ENCODE measurements around the gene PTTG1IP2. TPM values are rescaled to one million over a fixed set of nuclear protein-coding genes. Genes with fewer than 3 reads are reported as not detected.

The PTTG1IP2 gene
- total RNA-seq, 1 experiment from 2014 or later: 0.90 TPM

DNA sequence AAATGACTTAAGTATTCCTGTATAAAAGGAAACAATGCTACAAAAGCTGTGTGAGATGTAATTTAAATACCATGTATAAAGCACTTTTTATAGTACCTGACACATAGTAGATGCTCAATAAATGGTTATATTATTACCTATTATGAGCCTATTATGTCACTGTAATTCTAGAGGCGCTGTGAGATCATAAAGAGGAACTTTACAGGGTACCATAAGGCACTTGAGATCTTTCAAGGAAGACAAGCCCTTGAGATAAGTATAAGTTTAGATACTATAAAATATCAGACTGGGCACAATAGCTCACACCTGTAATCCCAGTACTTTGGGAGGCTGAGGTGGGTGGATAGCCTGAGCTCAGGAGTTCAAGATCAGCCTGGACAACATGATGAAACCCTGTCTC is 38.3 kb downstream of the PTTG1IP2 start:
- DNase-seq: no peak
- H3K4me3 ChIP-seq (ENCODE audit: insufficient read depth, low read depth, low read length): no peak overlapping the region
- H3K36me3 ChIP-seq (replicated peaks; ENCODE audit: control insufficient read depth, insufficient read depth, low read length): no peaks in the 10 kb centered on the region
- no peaks in the 10 kb centered on the region for H3K27me3 ChIP-seq (ENCODE audit: control insufficient read depth, insufficient read depth, low read length)

DNA sequence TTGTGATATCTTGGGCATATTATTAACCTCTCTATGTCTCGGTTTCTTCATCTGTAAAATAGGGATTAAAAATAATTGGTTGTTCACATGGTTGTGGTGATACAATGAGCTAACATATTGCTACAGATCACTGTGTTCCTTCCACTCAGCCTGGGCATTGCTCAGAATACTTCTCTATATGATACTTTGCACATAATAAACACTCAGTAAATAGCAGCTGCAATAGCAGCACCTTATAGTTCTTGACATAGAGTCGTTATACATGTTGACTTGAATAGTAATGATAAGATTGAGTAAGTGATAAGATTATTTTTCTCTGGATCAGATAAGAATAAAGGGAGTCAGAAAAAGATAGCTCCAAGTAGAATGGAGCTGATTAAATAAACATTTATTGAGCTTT is 42.3 kb downstream of the PTTG1IP2 start:
- no peaks in the 10 kb centered on the region for H3K36me3 ChIP-seq (replicated peaks; ENCODE audit: control insufficient read depth, insufficient read depth, low read length)
- no peak overlapping the region for H3K4me3 ChIP-seq (ENCODE audit: insufficient read depth, low read depth, low read length)
- DNase-seq: no peak
- no peaks in the 10 kb centered on the region for H3K27me3 ChIP-seq (ENCODE audit: control insufficient read depth, insufficient read depth, low read length)

DNA sequence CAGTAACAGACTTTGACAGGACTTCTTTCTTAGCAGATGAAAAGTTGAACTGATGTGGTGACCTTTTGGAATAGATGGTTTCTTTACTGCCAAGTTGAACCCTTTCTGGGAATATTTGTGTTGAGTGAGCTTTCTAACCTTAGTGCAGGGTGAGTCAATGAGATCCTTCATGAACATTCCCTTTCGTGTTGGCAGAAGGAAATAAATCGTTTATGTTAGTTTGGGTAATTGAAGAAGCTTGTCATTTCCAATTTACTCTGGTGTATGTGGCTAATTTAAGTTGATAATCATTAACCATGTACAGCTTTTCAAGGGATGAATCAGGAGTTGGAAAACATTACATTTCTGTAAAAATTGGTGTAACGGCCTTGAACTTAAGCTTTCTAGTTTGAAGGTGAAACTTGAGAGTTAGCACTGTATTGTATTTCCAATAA is 43.4 kb downstream of the PTTG1IP2 start:
- Histone ChIP-seq H3K36me3 (replicated peaks; ENCODE audit: control insufficient read depth, insufficient read depth, low read length) (no peaks in the 10 kb centered on the region), H3K27me3 (ENCODE audit: control insufficient read depth, insufficient read depth, low read length) (no peaks in the 10 kb centered on the region), H3K4me3 (ENCODE audit: insufficient read depth, low read depth, low read length) (no peak overlapping the region)
- DNase-seq: no peak

DNA sequence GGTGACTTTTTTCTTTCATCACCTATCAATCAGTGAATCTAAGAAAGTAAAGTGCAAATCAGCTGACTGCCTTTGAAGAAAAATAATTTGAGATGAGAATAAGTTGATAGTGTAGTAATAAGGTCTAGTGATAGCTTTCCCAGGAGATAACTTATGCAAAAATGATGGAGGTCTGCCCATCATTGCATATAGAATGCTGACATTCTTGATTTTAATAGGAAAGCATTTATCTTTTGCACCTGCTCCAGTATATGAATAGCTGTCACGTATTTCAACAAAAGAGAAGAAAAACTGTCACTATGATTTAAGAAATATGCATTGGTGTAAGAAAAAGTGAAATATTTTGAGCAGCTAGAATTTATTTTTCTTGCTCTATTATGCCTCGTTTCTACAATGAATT is 46.8 kb downstream of the PTTG1IP2 start:
- Histone ChIP-seq H3K36me3 (replicated peaks; ENCODE audit: control insufficient read depth, insufficient read depth, low read length) (no peaks in the 10 kb centered on the region), H3K27me3 (ENCODE audit: control insufficient read depth, insufficient read depth, low read length) (no peaks in the 10 kb centered on the region), H3K4me3 (ENCODE audit: insufficient read depth, low read depth, low read length) (no peak overlapping the region)
- no peak for DNase-seq

DNA sequence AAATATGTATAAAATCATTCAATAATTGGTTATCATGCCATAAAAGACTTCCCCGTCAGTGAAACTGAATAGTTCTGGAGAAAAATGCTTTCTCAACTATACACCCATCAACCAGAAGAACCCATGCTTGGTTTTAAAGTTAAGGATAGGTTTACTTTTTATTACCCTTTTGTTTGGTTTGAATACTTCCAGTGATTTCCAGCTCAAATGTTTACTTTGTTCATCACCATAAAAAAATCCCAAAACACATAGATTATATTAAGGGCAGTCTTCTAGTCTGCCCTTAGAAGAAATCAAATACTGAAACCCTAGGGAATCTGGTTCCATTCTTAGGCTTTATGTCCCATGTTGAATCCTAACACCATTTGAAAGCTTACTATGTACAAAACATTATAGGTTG is 49.2 kb downstream of the PTTG1IP2 start:
- no peaks in the 10 kb centered on the region for H3K27me3 ChIP-seq (ENCODE audit: control insufficient read depth, insufficient read depth, low read length)

DNA sequence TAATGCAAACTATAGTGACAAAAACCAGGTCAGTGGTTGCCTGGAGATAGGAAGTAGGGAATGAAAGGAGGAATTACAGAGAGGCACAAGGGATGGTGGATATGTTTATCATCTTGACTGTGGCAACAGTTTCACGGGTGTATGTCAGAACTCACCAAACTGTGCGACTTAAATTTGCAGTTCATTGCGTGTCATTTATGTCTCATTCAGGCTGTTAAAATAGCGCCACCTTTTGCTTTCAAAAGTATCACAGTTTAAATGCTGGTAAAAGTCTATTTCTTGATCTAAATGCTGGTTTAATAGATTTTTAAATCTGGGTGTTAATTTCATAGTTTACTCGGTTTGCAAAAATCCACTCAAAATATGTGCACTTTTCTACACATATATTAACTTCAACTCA is 51.0 kb downstream of the PTTG1IP2 start:
- H3K27me3 ChIP-seq (ENCODE audit: control insufficient read depth, insufficient read depth, low read length): no peaks in the 10 kb centered on the region
- no peaks in the 10 kb centered on the region for H3K36me3 ChIP-seq (replicated peaks; ENCODE audit: control insufficient read depth, insufficient read depth, low read length)
- H3K4me3 ChIP-seq (ENCODE audit: insufficient read depth, low read depth, low read length): no peak overlapping the region
- no peak for DNase-seq

More for the DNA sequence above, 49.2 kb downstream of the PTTG1IP2 start:
- no peak for DNase-seq
- no peak overlapping the region for H3K4me3 ChIP-seq (ENCODE audit: insufficient read depth, low read depth, low read length)
- H3K36me3 ChIP-seq (replicated peaks; ENCODE audit: control insufficient read depth, insufficient read depth, low read length): no peaks in the 10 kb centered on the region

DNA sequence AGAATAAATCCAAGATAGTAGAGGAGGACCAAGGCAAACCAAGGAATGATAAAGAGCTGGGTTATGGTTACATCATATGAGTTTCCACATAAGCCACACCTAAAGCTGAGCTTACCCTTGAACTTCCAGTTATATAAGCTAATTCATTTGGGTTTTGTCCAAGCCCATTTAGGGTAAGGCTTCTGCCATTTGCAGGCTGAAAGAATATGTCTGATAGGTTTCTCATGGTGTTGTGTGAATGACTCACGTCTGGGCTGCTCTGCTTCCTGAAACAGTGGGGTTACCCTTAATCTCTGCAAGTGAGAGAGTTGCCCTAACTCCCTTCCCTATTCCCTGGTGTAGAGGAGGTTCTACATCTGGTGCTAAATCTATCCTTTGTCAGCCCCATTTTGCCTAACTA is 60.8 kb downstream of the PTTG1IP2 start:
- DNase-seq: no peak
- H3K4me3 ChIP-seq (ENCODE audit: insufficient read depth, low read depth, low read length): no peak overlapping the region
- H3K27me3 ChIP-seq (ENCODE audit: control insufficient read depth, insufficient read depth, low read length): no peaks in the 10 kb centered on the region
- H3K36me3 ChIP-seq (replicated peaks; ENCODE audit: control insufficient read depth, insufficient read depth, low read length): no peaks in the 10 kb centered on the region

DNA sequence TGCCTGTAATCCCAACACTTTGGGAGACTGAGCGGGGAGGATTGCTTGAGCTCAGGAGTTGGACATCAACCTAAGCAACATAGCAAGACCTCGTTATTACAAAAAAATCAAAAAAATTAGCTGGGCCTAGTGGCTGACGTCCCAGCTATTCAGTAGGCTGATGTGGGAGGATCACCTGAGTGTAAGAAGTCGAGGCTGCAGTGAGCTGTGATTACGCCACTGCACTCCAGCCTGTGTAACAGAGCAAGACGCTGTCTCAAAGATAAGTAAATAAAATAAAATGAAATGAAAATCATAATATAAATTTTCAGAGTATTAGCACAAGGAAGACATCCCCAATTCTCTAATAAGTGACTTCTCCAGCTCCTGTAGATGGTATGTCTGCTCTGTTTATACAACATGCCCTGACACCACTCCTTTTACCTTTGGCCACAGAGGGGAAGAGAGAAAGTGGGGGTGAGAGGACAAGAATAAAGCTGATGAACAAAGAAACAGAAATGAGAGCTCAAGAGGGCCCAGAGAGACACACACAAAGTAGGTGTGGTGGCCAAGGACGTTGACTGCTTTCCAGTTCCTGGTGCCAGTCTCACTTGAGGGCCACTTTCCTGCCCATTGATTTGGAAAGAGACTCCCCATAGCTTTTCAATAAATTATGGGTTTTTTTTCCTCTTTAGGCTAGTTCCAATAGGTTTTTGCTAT is 62.9 kb downstream of the PTTG1IP2 start:
- H3K36me3 ChIP-seq (replicated peaks; ENCODE audit: control insufficient read depth, insufficient read depth, low read length): no peaks in the 10 kb centered on the region
- no peak overlapping the region for H3K4me3 ChIP-seq (ENCODE audit: insufficient read depth, low read depth, low read length)
- DNase-seq: no peak
- H3K27me3 ChIP-seq (ENCODE audit: control insufficient read depth, insufficient read depth, low read length): no peaks in the 10 kb centered on the region

DNA sequence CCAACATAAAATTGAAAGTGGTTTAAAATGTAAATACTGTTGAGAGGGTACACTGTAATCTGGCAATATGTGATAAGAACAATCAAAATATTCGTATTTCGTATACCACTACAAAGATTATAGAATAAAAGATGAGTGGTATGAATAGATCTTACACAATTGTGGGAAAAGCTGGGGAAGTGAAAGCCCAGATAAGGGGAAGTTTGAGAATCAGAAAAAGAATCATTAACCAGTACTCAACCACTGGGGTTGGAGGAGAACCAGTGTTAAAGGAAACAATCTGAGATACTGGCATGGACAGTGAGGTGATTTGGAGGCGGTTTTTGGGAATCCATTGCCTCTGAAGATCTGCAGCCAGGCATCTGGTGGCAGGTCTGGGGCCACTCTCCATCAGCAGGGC is 67.0 kb downstream of the PTTG1IP2 start:
- DNase-seq: no peak
- no peaks in the 10 kb centered on the region for H3K27me3 ChIP-seq (ENCODE audit: control insufficient read depth, insufficient read depth, low read length)
- no peaks in the 10 kb centered on the region for H3K36me3 ChIP-seq (replicated peaks; ENCODE audit: control insufficient read depth, insufficient read depth, low read length)
- H3K4me3 ChIP-seq (ENCODE audit: insufficient read depth, low read depth, low read length): no peak overlapping the region

DNA sequence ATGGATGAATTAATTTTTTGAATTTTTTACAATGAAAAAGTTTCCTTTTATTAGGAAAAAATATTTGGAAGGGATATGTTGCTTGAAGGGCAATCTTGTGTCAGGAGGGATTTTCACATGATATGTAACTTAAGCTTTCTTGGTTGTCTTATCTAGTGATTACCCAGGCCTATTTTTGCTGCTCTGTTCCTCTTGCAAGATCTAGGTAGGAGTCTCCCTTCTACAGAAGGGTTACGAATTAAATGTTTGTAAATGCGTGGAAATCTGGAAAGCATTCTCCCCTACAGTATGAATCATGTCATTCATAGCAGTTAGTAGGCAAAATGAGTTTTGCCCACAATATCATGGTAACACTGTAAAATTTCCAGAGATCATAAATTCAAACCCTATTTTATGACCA is 69.0 kb downstream of the PTTG1IP2 start:
- no peak overlapping the region for H3K4me3 ChIP-seq (ENCODE audit: insufficient read depth, low read depth, low read length)
- no peaks in the 10 kb centered on the region for H3K36me3 ChIP-seq (replicated peaks; ENCODE audit: control insufficient read depth, insufficient read depth, low read length)
- DNase-seq: no peak
- H3K27me3 ChIP-seq (ENCODE audit: control insufficient read depth, insufficient read depth, low read length): no peaks in the 10 kb centered on the region

DNA sequence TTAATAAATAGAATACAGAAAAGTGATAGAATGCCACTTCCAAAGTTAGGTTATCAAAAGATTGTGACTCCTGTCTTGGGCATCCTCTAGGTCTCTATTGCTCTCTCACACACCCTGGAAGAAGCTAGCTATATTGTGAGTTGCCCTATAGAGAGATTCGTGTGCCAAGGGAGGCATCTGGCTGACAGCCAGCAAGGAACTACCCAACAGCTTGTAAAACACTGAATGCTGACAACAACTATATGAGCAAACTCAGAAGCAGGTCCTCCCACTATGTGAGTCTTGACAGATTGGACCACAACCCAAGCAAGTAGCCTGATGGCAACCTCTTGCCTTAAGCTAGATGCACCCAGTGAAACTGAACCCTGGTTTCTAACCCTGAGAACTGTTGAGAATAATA is 71.0 kb downstream of the PTTG1IP2 start:
- Histone ChIP-seq H3K4me3 (ENCODE audit: insufficient read depth, low read depth, low read length) (no peak overlapping the region), H3K36me3 (replicated peaks; ENCODE audit: control insufficient read depth, insufficient read depth, low read length) (no peaks in the 10 kb centered on the region), H3K27me3 (ENCODE audit: control insufficient read depth, insufficient read depth, low read length) (no peaks in the 10 kb centered on the region)
- DNase-seq: no peak

DNA sequence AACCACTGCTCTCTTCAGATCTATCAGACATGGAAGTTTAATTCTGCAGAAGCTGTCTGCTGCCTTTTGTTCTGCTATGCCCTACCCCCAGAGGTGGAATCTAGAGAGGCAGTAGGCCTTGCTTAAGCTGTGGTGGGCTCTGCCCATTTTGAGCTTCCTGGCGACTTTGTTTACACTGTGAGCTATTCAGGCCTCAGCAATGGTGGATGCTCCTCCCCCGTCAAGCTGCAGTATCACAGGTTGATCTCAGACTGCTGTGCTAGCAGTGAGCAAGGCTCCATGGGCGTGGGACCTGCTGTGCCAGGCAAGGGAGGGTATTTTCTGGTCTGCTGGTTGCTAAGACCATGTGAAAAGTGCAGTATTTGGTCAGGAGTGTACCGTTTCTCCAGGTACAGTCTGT is 81.6 kb downstream of the PTTG1IP2 start:
- Histone ChIP-seq H3K36me3 (replicated peaks; ENCODE audit: control insufficient read depth, insufficient read depth, low read length) (no peaks in the 10 kb centered on the region), H3K4me3 (ENCODE audit: insufficient read depth, low read depth, low read length) (no peak overlapping the region), H3K27me3 (ENCODE audit: control insufficient read depth, insufficient read depth, low read length) (no peaks in the 10 kb centered on the region)
- no peak for DNase-seq

DNA sequence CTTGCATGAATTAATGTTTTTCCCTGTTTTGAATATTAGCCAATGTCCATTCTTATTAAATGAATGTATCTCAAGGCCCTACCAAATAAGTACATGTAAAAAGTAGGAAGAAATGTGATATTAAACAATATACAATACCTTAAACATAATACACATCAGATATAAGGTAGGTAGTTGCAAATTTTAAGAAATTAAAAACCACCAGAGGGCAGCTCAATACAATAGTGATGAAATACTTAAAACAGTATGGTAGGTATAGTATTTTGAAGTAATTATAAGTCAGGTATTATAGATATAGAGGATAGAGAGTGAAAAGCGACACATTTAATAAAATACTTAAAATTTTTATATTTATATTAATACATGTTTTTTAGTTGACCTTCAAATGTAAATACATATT is 83.1 kb downstream of the PTTG1IP2 start:
- Histone ChIP-seq H3K27me3 (ENCODE audit: control insufficient read depth, insufficient read depth, low read length) (no peaks in the 10 kb centered on the region), H3K4me3 (ENCODE audit: insufficient read depth, low read depth, low read length) (no peak overlapping the region), H3K36me3 (replicated peaks; ENCODE audit: control insufficient read depth, insufficient read depth, low read length) (no peaks in the 10 kb centered on the region)
- DNase-seq: no peak

DNA sequence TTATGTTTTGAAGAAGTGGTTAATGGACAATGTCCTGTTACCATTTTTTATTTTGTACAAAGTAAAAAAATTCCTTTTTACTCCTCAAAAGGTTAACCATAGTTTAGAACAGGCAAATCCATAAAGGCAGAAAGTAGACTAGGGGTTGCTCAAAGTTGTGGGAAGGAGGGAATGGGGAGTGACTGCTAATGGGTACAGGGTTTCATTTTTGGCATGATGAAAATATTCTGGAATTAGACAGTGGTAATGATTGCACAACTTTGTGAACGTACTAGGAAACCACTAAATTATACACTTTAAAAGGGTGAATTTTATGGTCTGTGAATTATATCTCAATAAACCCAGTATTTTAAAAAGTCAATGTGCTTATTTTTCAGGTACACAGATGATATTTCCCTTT is 91.3 kb downstream of the PTTG1IP2 start:
- Histone ChIP-seq H3K27me3 (ENCODE audit: control insufficient read depth, insufficient read depth, low read length) (no peaks in the 10 kb centered on the region), H3K4me3 (ENCODE audit: insufficient read depth, low read depth, low read length) (no peak overlapping the region), H3K36me3 (replicated peaks; ENCODE audit: control insufficient read depth, insufficient read depth, low read length) (no peaks in the 10 kb centered on the region)
- no peak for DNase-seq

Measured in H7 (cell line).